Cardiac fibroblast (primary cell): ENCODE data around the gene GNPTAB.
A peak's percentile ranks its signal among the peaks of the same experiment; 100 is the strongest.

ENCODE experiments used
- DNase-seq, 2 donors: peaks; one replicate each; pipeline versions ENCODE4 v3.0.0 to v3.0.0-alpha.2; 2010; ENCODE audit warnings: low read depth in 2 of 2
- H3K4me3 ChIP-seq, 2 donors: replicated peaks in 1 of 2; 1 replicate in 1 of 2; 2 replicates in 1 of 2; pipeline ENCODE4 v1.5.1; 2011; ENCODE audit warnings: low read depth in 2 of 2, low read length in 2 of 2, mild to moderate bottlenecking in 2 of 2, moderate library complexity in 1 of 2
- TF ChIP-seq, protein P1 (sequence below): IDR thresholded peaks from one replicate; pipeline ENCODE4 v1.5.1; 2011; ENCODE audit warnings: low read depth, mild to moderate bottlenecking, low read length, inconsistent platforms

Gene GNPTAB

DNA sequence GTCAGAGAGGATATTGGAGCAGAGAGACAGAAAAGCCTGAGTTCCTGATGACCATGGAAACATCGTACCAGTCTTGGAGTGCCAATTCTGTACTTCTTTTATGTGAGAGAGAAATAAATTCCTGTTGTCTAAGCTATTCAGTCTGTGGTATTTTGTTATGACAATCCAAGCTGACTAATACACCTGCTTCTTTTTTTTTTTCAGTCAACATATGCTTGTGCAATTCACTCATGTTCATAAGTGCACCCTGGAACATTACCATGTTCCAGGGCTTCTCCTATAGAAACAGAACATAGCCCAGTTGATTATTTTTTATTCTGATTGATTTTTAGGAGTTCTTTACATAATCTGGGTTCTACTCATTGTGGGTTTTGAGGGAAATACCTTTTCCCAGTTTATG, 135.1 kb downstream of the GNPTAB start:
- no peak overlapping the region for H3K4me3 ChIP-seq
- DNase-seq, result peak in 1 of 2 donors; percentile 47
- TF ChIP-seq, protein P1, sequence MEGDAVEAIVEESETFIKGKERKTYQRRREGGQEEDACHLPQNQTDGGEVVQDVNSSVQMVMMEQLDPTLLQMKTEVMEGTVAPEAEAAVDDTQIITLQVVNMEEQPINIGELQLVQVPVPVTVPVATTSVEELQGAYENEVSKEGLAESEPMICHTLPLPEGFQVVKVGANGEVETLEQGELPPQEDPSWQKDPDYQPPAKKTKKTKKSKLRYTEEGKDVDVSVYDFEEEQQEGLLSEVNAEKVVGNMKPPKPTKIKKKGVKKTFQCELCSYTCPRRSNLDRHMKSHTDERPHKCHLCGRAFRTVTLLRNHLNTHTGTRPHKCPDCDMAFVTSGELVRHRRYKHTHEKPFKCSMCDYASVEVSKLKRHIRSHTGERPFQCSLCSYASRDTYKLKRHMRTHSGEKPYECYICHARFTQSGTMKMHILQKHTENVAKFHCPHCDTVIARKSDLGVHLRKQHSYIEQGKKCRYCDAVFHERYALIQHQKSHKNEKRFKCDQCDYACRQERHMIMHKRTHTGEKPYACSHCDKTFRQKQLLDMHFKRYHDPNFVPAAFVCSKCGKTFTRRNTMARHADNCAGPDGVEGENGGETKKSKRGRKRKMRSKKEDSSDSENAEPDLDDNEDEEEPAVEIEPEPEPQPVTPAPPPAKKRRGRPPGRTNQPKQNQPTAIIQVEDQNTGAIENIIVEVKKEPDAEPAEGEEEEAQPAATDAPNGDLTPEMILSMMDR, result no peak
